Suprapubic skin (tissue), 4 donors: Measurements from ENCODE around the gene LYZL2.
"Not testable (repeated sequence)": the region's sequence is repeated elsewhere in the genome, so short reads cannot be mapped to it uniquely, and the experiment has no call there.

ENCODE experiments used
- CTCF ChIP-seq, 2 donors: fragments of 200-600 bp in 1 of 2; fragments of 450-650 bp in 1 of 2; sonication (generic) in 1 of 2; IDR thresholded peaks; one replicate each; pipeline ENCODE4 v1.5.1; 2016 to 2019; ENCODE audit warnings: antibody characterized with exemption in 2 of 2, mild to moderate bottlenecking in 1 of 2, moderate library complexity in 1 of 2
- POLR2A ChIP-seq, 2 donors: fragments of 450-650 bp; IDR thresholded peaks; one replicate each; pipeline ENCODE4 v1.6.1; 2017; ENCODE audit warnings: antibody characterized with exemption in 2 of 2, mild to moderate bottlenecking in 2 of 2, moderate library complexity in 2 of 2
- POLR2AphosphoS5 ChIP-seq, 3 donors: sonication (generic); formaldehyde crosslinking; IDR thresholded peaks; one replicate each; pipeline ENCODE4 v1.6.1; 2017; ENCODE audit warnings: antibody characterized with exemption in 3 of 3

GRCh38 chr10:30605341-30606121 is 24.0 kb downstream of the LYZL2 start:
- TF ChIP-seq POLR2AphosphoS5, CTCF, POLR2A (IDR thresholded peaks at IDR 0.05): not testable (repeated sequence)
